GM12878 (cell line): ENCODE data around the gene PHC3. TPM values are rescaled to one million over a fixed set of nuclear protein-coding genes. Genes with fewer than 3 reads are reported as not detected.

Experiments used
- ATAC-seq: fragments of 200-7000 bp; cut with Tn5 transposase; 3 replicates; pipeline ENCODE4 v1.9.1; 2020; ENCODE audit warnings: mild to moderate bottlenecking, moderate library complexity
- BruUV-seq: library from RNA; stranded (reverse); fragments of 400-500 nt; replicated peaks from 2 replicates; lab custom pipeline; 2021; lab: Mats Ljungman, UMichigan
- CTCF ChIA-PET: fragments of 300-600 bp; sonication (Branson Sonifier 250); formaldehyde crosslinking; extraction: SDS; loops from one replicate; lab custom pipeline; 2021; ENCODE audit warnings: inconsistent platforms; lab: Yijun Ruan, JAX
- POLR2A ChIA-PET: fragments of 350-600 bp; formaldehyde crosslinking; extraction: SDS; loops from one replicate; lab custom pipeline; 2021; ENCODE audit warnings: inconsistent platforms; lab: Charles Lee
- RAD21 ChIA-PET: fragments of 300-600 bp; sonication (Branson Sonifier 250); formaldehyde crosslinking; loops from one replicate; lab custom pipeline; 2023; ENCODE audit warnings: antibody characterized with exemption; ENCODE audit not compliant: unreplicated experiment; lab: Charles Lee
- SMC1A ChIA-PET: fragments of 300-600 bp; sonication (Branson Sonifier 250); formaldehyde crosslinking; loops from one replicate; lab custom pipeline; 2023; ENCODE audit not compliant: unreplicated experiment, uncharacterized antibody; lab: Charles Lee
- DNase-seq: peaks from one replicate; pipeline ENCODE4 v3.0.0-alpha.2; 2011; ENCODE audit warnings: low read depth, low spot score
- FAIRE-seq: peaks from 3 replicates; lab custom pipeline; 2011; peaks lifted over from hg19 to GRCh38; lab: Jason Lieb, UNC
- H2AFZ ChIP-seq: 2 replicates; pipeline ENCODE4 v1.6.0; 2011; ENCODE audit warnings: low read depth, low read length, control low read depth; ENCODE audit not compliant: control insufficient read depth
- H3K27ac ChIP-seq: 2 replicates; pipeline ENCODE4 v1.5.1; 2011; ENCODE audit warnings: control low read depth; ENCODE audit not compliant: control insufficient read depth, insufficient read depth
- H3K27me3 ChIP-seq, 2 experiments: replicated peaks in 1 of 2; 2 replicates each; pipeline versions ENCODE4 v1.6.0 to v1.6.1; 2011; ENCODE audit warnings: low read length in 1 of 2; ENCODE audit not compliant: control insufficient read depth in 2 of 2, insufficient read depth in 2 of 2
- H3K36me3 ChIP-seq, 2 experiments: 2 replicates each; pipeline ENCODE4 v1.5.1; 2011; ENCODE audit warnings: low read length in 1 of 2; ENCODE audit not compliant: control insufficient read depth in 2 of 2, insufficient read depth in 2 of 2
- H3K4me1 ChIP-seq: 2 replicates; pipeline ENCODE4 v1.6.1; 2011; ENCODE audit warnings: mild to moderate bottlenecking, low read length, moderate library complexity, mixed read lengths; ENCODE audit not compliant: control insufficient read depth, insufficient read depth
- H3K4me2 ChIP-seq: 2 replicates; pipeline ENCODE4 v1.6.0; 2011; ENCODE audit warnings: control low read depth; ENCODE audit not compliant: control insufficient read depth, insufficient read depth
- H3K4me3 ChIP-seq: fragments of 200-600 bp; sonication (generic); 2 replicates; pipeline ENCODE4 v1.5.1; 2016
- H3K79me2 ChIP-seq: 2 replicates; pipeline ENCODE4 v1.6.0; 2011; ENCODE audit warnings: low read length; ENCODE audit not compliant: control insufficient read depth, insufficient read depth
- H3K9ac ChIP-seq: 2 replicates; pipeline ENCODE4 v1.8.0; 2011; ENCODE audit warnings: low read length, control low read depth, mixed read lengths; ENCODE audit not compliant: control insufficient read depth, insufficient read depth
- H3K9me3 ChIP-seq: replicated peaks from 3 replicates; pipeline ENCODE4 v1.5.1; 2011; ENCODE audit warnings: mild to moderate bottlenecking, low read length; ENCODE audit not compliant: control insufficient read depth, insufficient read depth
- H4K20me1 ChIP-seq: 2 replicates; pipeline ENCODE4 v1.6.0; 2011; ENCODE audit not compliant: control insufficient read depth, insufficient read depth
- CEBPB ChIP-seq, 2 experiments: fragments of 150-350 bp in 1 of 2; IDR thresholded peaks; 2 replicates each; pipeline ENCODE4 v1.6.1; 2012 to 2014; ENCODE audit warnings: low read depth in 2 of 2, low read length in 2 of 2, borderline replicate concordance in 1 of 2, inconsistent platforms in 1 of 2
- CHD4 ChIP-seq: fragments of 200-600 bp; sonication (generic); IDR thresholded peaks from 2 replicates; pipeline ENCODE4 v1.6.1; 2016; ENCODE audit warnings: mild to moderate bottlenecking
- E2F8 ChIP-seq: fragments of 450-650 bp; IDR thresholded peaks from 2 replicates; pipeline ENCODE4 v1.6.1; 2018; ENCODE audit warnings: mild to moderate bottlenecking, low read depth, moderate library complexity; ENCODE audit not compliant: partially characterized antibody
- EGR1 ChIP-seq, 2 experiments: IDR thresholded peaks; 1 replicate in 1 of 2; 2 replicates in 1 of 2; pipeline ENCODE4 v1.6.1; 2011 to 2012; ENCODE audit warnings: low read depth in 2 of 2, low read length in 2 of 2, borderline replicate concordance in 1 of 2, mild to moderate bottlenecking in 1 of 2, moderate library complexity in 1 of 2
- MAX ChIP-seq: IDR thresholded peaks from 2 replicates; pipeline ENCODE4 v1.6.1; 2012; ENCODE audit warnings: low read depth, low read length, improper control_type of control experiment
- MEF2B ChIP-seq: fragments of 450-650 bp; IDR thresholded peaks from 2 replicates; pipeline ENCODE4 v1.6.1; 2018; ENCODE audit warnings: mild to moderate bottlenecking, moderate library complexity; ENCODE audit not compliant: partially characterized antibody, poor library complexity, severe bottlenecking
- MLLT1 ChIP-seq: fragments of 450-650 bp; IDR thresholded peaks from 2 replicates; pipeline ENCODE4 v1.6.1; 2016; ENCODE audit warnings: mild to moderate bottlenecking
- MTA3 ChIP-seq: IDR thresholded peaks from 2 replicates; pipeline ENCODE4 v1.6.1; 2012; ENCODE audit warnings: low read length, inconsistent platforms, borderline replicate concordance
- MYC ChIP-seq: IDR thresholded peaks from 2 replicates; pipeline ENCODE4 v1.6.1; 2011; ENCODE audit warnings: mild to moderate bottlenecking, low read length, moderate library complexity, inconsistent platforms; ENCODE audit not compliant: insufficient read depth, insufficient replicate concordance, insufficient read length, severe bottlenecking
- NBN ChIP-seq: fragments of 450-650 bp; IDR thresholded peaks from 2 replicates; pipeline ENCODE4 v1.6.1; 2016
- POLR2AphosphoS5 ChIP-seq: IDR thresholded peaks from 2 replicates; pipeline ENCODE4 v1.6.1; 2011; ENCODE audit warnings: mild to moderate bottlenecking, low read length, inconsistent platforms
- RBBP5 ChIP-seq: fragments of 200-600 bp; sonication (generic); conservative IDR thresholded peaks from 2 replicates; pipeline ENCODE4 v1.6.1; 2016
- SRF ChIP-seq, 2 experiments: IDR thresholded peaks; 2 replicates each; pipeline ENCODE4 v1.6.1; 2011; ENCODE audit warnings: low read depth in 2 of 2, low read length in 2 of 2, mild to moderate bottlenecking in 1 of 2, moderate library complexity in 1 of 2
- STAT1 ChIP-seq: fragments of 450-650 bp; conservative IDR thresholded peaks from 2 replicates; pipeline ENCODE4 v1.6.1; 2014; ENCODE audit warnings: antibody characterized with exemption, mild to moderate bottlenecking
- ZNF687 ChIP-seq: fragments of 450-650 bp; IDR thresholded peaks from 2 replicates; pipeline ENCODE4 v1.6.1; 2017; ENCODE audit warnings: mild to moderate bottlenecking, moderate library complexity
- WGBS: methylation state at CpG from one replicate; pipeline ENCODE4 v1.1.6; 2016; ENCODE audit warnings: low lambda C conversion rate; ENCODE audit not compliant: insufficient replicate concordance, insufficient coverage; ENCODE audit errors: missing lambda C conversion rate; 5-methylcytosine and 5-hydroxymethylcytosine counted together
- in situ Hi-C: fragments of 300-500 bp; cut with MboI; formaldehyde crosslinking; loops from 9 replicates; pipeline ENCODE4 v1.14.3; 2018; ENCODE audit warnings: mixed read lengths
- intact Hi-C: fragments of 100-400 bp; cut with micrococcal nuclease; formaldehyde crosslinking; loops from one replicate; pipeline ENCODE4 v1.14.2; 2022; ENCODE audit not compliant: unreplicated experiment
- polyA plus RNA-seq, 11 experiments: library from polyadenylated mRNA; depleted of rRNA in 4 of 11; unstranded in 6 of 11; stranded (reverse) in 5 of 11; fragments of >200 nt; fragmentation: Nextera tagmentation in 4 of 11; fragmentation: Illumina TruSeq in 1 of 11; extraction: Ambion mirVana in 4 of 11; extraction: Trizol in 1 of 11; gene quantifications; 1 replicate in 1 of 11; 2 replicates in 10 of 11; pipeline versions ENCODE4 v1.2.1 to v1.2.3, GENCODE V29; 2011 to 2016; ENCODE audit warnings: inconsistent platforms in 2 of 11, missing spikeins in 2 of 11, low read depth in 1 of 11
- total RNA-seq, 4 experiments: library from RNA; depleted of rRNA in 3 of 4; stranded (reverse); fragments of >200 nt in 3 of 4; fragmentation: Illumina TruSeq in 1 of 4; extraction: Trizol in 1 of 4; gene quantifications; 2 replicates each; pipeline versions ENCODE4 v1.2.1 to v1.2.3, GENCODE V29; 2013 to 2021

Gene PHC3
- total and polyA plus RNA-seq, 10 of the 15 experiments (the other 5 are each of a cell fraction or from before 2014, with no cell fraction given): 3.3 to 62.3 (median 22.1) TPM

GRCh38 chr3:170102431-170102830 is 79.1 kb downstream of the PHC3 start:
- POLR2A ChIA-PET: interaction anchor here (0.6 kb wide), 1 partner anchor 333 kb away, joined by 6 read pairs; the partner anchor contains the start of gene ACTRT3
- TF ChIP-seq NBN (no peak), MTA3 (no peak), ZNF687 (no peak), STAT1 (no peak), MYC (no peak), E2F8 (no peak), SRF (IDR thresholded peaks at IDR 0.05; ENCODE audit: low read depth in 2 of 2, low read length in 2 of 2) (no peak), POLR2AphosphoS5 (no peak), RBBP5 (no peak), CHD4 (no peak), MEF2B (no peak), CEBPB (IDR thresholded peaks at IDR 0.05; ENCODE audit: borderline replicate concordance in 1 of 2, low read depth in 2 of 2, low read length in 2 of 2) (no peak), MAX (no peak), MLLT1 (no peak), EGR1 (IDR thresholded peaks at IDR 0.05; ENCODE audit: borderline replicate concordance in 1 of 2, low read depth in 2 of 2, low read length in 2 of 2) (no peak)
- Histone ChIP-seq H3K36me3 (peaks cover 7 to 32% of the 10 kb centered on the region in 2 experiments), H3K4me1 (no peaks in the 10 kb centered on the region), H2AFZ (no peak overlapping the region), H3K27ac (no peak overlapping the region), H3K4me3 (no peak overlapping the region), H3K9ac (no peak overlapping the region), H4K20me1 (no peaks in the 10 kb centered on the region), H3K27me3 (no peaks in the 10 kb centered on the region), H3K9me3 (no peaks in the 10 kb centered on the region), H3K79me2 (no peaks in the 10 kb centered on the region; the same call in 1 of the 2 replicates), H3K4me2 (no peak overlapping the region)
- FAIRE-seq (no peak), ATAC-seq (no peak), DNase-seq (no peak)
- in situ Hi-C loops (no loop called here), intact Hi-C loops (no loop called here)
- SMC1A ChIA-PET: interaction anchor here (0.6 to 3.5 kb wide), 8 partner anchors 10 to 1900 kb away, joined by 3 to 11 read pairs (median 4); no protein-coding TSS in a partner anchor
- CTCF ChIA-PET: no interaction called here
- WGBS: 98% methylated on average over 8 of the region's 8 CpGs
- BruUV-seq: no TSS peak
- RAD21 ChIA-PET: interaction anchor here (2.2 kb wide), 1 partner anchor 77 kb away, joined by 7 read pairs; no protein-coding TSS in a partner anchor
